KOPT-K1 (cell line): ENCODE data around the gene TNPO2.
"Not testable (repeated sequence)": the region's sequence is repeated elsewhere in the genome, so short reads cannot be mapped to it uniquely, and the experiment has no call there.

Experiments used
- H3K27ac ChIP-seq: fragments of 200-600 bp; sonication (generic); 2 replicates; pipeline ENCODE4 v1.5.1; 2016; ENCODE audit warnings: antibody characterized with exemption, mild to moderate bottlenecking, low read depth, low read length; ENCODE audit not compliant: poor library complexity, severe bottlenecking
- H3K36me3 ChIP-seq: fragments of 200-600 bp; sonication (generic); 2 replicates; pipeline ENCODE4 v1.5.1; 2017; ENCODE audit warnings: antibody characterized with exemption, mild to moderate bottlenecking, low read length, moderate library complexity; ENCODE audit not compliant: insufficient read depth
- H3K9me3 ChIP-seq: fragments of 200-600 bp; sonication (generic); 2 replicates; pipeline ENCODE4 v1.5.1; 2017; ENCODE audit warnings: antibody characterized with exemption, low read length, mild to moderate bottlenecking; ENCODE audit not compliant: insufficient read depth, poor library complexity, severe bottlenecking

The TNPO2 gene

DNA sequence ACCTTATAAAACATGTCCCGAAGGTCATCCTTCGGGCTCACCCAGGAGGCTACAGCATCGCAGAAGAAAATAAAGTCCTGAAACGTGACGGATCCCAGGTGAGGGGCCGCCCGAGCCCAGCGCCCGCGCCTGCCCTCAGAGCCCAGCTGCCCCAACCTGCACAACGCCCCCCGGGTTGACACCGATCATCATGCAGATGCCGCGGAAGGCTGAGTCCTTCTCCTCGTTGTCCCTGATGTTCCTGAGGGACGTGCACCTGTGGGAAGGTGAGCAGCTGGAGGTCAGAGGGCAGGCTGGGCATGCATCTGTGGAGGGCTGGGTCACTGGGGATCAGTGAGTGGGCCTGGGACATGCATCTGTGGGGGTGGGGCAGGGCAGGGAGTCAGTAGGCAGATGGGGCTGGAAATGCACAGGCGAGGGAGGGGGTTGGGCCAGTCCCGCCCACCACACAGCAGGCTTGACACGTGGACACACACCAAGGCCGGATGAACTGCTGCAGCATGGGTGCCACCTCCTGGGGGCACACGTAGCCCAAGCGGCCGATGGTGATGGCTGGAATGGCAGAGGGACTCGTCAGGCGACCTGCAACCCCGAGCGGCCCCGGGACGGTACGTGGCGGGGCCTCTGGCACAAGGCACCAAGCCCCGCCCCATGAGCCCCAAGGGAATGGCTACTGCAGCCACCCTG is 22.0 kb downstream of the TNPO2 start:
- H3K36me3 ChIP-seq: peaks cover 89% of the 10 kb centered on the region
- no peaks in the 10 kb centered on the region for H3K9me3 ChIP-seq
- H3K27ac ChIP-seq: no peak overlapping the region

DNA sequence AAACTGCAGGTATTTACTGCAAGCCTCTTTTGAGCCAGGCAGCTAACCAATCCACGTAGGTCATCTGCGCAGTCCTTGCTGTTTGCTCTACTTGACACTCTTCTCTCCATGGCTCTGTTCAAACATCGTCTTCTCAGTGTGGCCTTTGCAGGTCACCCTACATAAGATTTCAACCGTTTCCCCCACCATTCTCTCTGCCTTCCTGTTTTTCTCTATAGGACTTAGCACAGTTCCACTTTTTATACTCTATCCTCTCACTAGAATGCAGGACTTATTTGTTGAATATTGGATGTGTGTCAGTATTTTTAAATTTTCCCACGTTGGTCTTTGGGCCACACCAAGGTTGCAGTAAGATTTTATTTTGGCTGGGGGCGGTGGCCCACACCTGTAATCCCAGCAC is 25.6 kb downstream of the TNPO2 start:
- Histone ChIP-seq H3K9me3 (no peaks in the 10 kb centered on the region), H3K36me3 (peaks cover 53% of the 10 kb centered on the region), H3K27ac (no peak overlapping the region)

DNA sequence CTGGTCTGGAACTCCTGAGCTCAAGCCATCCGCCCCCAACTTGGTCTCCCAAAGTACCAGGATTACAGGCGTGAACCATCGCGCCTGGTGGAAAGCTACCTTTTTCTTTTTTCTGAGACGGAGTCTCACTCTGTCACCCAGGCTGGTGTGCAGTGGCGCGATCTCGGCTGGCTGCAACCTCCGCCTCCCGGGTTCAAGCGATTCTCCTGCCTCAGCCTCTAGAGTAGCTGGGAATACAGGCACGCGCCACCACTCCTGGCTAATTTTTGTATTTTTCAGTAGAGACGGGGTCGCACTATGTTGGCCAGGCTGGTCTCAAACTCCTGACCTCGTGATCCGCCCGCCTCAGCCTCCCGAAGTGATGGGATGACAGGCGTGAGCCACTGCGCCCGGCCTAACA is 26.3 kb downstream of the TNPO2 start:
- not testable (repeated sequence) for H3K9me3 ChIP-seq
- Histone ChIP-seq H3K27ac (peak overlapping the region; percentile 68), H3K36me3 (peaks cover 46% of the 10 kb centered on the region)

DNA sequence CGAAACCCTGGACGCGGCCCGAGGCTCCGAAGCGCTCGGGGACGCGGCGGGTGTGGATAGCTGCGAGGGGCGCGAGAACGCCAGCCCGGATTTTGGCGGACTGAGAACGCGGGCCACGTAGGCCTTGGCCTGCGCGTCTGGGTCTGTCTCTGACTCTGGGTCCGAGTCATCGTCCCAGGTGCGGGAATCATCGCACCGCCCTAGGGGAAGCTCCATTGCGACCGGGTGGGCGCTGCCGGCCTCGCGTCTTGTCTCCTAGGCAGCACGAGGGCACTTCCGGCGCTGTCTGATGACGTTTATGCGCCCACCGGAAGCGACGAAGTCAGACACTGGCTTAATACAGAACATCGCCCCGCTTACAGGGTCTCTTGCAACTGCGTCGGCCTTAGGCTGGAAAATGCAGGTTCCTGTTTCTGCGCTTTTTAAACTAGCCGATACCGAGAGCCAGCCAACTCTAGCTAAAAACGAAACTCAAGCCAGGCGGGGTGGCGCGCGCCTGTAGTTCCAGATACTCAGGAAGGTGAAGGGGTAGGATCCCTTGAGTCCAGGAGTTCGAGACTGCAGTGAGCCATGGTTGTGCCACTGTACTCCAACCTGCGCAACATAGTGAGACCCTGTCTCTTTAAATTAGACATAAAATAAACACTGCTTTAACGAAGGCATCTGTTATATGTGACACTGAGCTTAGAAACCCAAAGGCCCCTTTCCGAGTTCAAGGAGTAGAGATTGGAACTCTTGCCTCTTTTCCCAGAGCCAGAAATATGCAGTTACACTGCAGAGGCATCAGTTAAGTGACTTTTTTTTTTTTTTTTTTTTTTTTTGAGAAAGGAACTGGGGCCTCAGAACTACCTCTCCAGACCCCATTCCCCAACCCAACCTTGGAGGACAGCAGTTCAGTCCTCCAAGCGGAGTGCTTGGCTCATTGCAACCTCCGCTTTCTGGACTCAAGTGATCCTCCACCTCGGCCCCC is 27.1 kb downstream of the TNPO2 start, which contains the start of gene FBXW9:
TSS of gene FBXW9 (minus strand) at position 266 of the 970 bp plus-strand sequence. CDS start at position 216, 50 bp downstream.
- H3K27ac ChIP-seq: peak within 1 kb of the TSS; percentile 68
- H3K9me3 ChIP-seq: no peaks in the 10 kb centered on the region

DNA sequence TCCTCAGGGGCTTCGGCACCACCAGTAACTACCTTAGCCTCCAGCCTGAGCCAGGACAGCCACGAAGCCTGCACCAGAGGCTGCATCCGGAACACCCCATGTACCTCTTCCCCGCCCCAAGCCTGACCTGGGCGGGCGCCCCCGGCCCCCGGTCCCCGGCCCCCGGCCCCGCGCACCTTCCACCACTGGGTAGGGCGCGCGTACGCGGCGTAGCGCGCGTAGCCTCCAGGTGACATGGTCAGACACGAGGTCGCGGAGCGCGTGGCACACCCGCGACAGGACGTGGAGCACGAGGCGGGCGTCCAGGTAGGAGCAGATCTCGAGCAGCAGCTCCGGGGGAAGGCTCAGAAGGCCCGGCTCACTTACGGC is 27.8 kb downstream of the TNPO2 start:
- peak overlapping the region; percentile 68 for H3K27ac ChIP-seq
- no peaks in the 10 kb centered on the region for H3K9me3 ChIP-seq
- peaks cover 31% of the 10 kb centered on the region for H3K36me3 ChIP-seq

More for the DNA sequence above, 27.1 kb downstream of the TNPO2 start, which contains the start of gene FBXW9:
- peaks cover 38% of the 10 kb centered on the region for H3K36me3 ChIP-seq

DNA sequence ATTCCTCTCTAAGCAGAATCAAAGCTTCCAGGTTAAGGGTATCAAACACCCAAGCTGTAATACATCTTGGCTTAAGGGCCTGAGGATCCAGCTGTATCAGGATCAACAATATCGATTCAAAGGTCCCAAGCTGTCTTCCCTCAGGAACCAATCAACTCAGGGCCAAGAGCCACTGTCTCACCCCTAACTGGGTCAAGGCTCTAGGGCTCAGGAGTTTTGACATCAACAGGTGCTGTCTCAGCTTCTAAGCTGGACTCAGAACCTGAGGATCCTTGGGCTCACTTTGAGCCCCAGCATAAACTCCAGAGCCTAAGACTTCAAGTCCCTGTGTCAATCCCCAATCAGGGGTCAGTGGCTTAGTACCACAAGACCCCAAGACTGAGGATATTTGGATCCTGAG is 28.2 kb downstream of the TNPO2 start:
- Histone ChIP-seq H3K36me3 (peaks cover 27% of the 10 kb centered on the region), H3K27ac (no peak overlapping the region), H3K9me3 (no peaks in the 10 kb centered on the region)

DNA sequence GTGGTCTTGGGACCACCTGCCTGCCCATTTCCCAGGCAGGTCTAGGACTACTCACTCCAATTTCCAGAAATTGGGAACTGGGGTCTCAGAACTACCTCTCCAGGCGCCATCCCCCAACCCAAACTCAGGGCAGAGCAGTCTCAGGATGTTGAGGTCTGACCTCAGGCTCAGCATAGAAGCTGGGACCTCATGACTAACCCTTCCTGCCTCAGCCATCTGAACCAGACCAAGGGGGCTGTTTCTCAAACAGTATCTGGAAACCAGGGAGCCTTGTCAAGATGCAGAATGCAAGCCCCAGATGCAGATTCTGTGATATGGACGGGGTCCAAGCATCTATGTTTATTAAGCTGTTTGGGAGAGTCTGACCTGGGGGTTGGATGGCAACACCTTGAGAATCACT is 28.6 kb downstream of the TNPO2 start:
- H3K27ac ChIP-seq: no peak overlapping the region
- H3K9me3 ChIP-seq: no peaks in the 10 kb centered on the region
- peaks cover 23% of the 10 kb centered on the region for H3K36me3 ChIP-seq

DNA sequence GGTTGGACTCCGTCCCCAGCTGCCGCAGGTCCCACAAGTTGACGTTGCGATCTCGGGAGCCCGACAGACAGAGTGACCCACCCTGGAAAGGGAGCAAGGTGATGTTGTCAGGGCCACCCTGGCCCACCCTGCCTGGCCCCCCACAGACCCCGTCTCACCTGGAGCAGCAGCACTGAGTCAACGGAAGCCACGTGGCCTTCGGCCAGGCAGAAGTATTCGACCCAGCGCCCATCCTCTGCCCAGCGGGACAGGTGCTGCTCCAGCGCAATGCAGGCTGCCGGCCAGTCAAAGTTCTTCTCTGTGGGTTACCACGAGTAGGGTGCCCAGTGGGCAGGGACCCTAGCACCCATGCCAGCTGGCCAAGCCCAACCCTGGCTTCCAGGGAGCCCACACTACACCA is 29.1 kb downstream of the TNPO2 start:
- no peaks in the 10 kb centered on the region for H3K9me3 ChIP-seq
- no peak overlapping the region for H3K27ac ChIP-seq
- H3K36me3 ChIP-seq: peaks cover 19% of the 10 kb centered on the region

DNA sequence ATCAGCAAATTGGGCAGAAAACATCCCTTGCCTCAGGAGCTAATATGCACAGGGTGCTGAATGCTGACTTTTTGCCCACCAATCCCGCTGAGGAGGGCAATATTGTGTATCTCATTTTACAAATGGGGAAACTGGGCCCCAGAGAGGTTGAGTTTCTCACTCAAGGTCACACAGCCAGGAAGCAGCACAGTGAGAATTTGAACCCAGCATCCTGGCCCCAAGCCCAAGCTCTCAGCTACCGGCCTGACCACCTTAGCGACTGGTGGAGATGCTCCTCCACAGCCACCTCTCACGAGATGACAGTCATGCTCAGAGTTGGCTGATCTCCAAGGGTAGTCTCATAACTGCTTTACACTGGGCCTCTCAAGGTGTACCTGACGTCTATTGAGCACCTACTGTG is 30.8 kb downstream of the TNPO2 start:
- no peak overlapping the region for H3K27ac ChIP-seq
- H3K9me3 ChIP-seq: no peaks in the 10 kb centered on the region
- peaks cover 7% of the 10 kb centered on the region for H3K36me3 ChIP-seq

DNA sequence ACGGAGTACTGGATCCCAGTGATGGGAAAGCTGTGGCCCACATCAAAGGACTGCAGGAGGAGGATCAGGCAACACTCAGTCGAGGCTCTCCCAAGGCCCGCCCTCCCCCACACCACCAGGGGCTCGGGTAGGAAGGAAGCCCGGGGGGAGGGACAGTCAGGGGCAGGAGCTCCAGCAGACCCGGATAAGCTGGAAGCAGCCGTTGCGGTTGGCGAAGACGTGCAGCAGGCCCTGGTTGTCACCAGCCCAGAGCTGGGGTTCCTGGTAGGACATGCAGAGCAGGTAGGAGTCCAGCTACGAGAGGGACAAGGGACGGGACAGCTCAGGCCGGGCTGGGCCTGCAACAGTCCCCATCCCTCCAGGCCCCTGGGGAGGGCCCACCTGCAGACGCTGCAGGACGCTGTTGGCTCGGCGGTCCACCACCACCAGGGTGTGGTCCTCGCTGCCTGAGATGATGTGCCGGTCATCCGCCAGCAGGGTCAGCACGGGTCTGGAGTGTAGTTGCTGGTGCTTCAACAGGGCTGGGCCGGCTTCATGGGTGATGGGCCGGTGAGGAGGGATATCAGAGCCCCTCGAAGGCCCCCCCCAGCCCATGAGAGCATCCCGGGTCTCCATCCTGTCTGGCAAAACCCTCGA is 34.0 kb downstream of the TNPO2 start:
- Histone ChIP-seq H3K9me3 (no peaks in the 10 kb centered on the region), H3K36me3 (peaks cover 4% of the 10 kb centered on the region; the same call in 1 of the 2 replicates), H3K27ac (no peak overlapping the region)

DNA sequence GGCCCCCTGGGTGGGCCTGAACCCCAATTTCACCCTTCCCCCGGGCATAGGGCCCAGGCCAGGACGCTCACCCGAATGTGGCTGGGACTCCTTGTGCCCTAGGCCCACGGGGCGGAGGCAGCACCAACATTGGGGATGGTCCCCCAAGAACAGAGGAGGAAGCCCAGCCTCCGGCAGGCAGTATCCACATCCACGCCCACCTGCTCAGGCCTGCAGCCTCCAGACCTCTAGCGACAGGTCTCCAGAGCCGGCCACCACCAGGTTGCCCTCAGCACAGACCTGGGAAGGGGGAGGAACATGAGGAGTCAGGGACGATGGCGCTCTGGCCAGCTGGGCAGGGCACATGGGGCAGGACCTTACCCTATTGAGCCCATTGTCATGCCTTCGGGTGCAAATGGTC is 34.7 kb downstream of the TNPO2 start:
- H3K36me3 ChIP-seq: peaks cover 4% of the 10 kb centered on the region; the same call in 1 of the 2 replicates
- no peak overlapping the region for H3K27ac ChIP-seq
- H3K9me3 ChIP-seq: no peaks in the 10 kb centered on the region

DNA sequence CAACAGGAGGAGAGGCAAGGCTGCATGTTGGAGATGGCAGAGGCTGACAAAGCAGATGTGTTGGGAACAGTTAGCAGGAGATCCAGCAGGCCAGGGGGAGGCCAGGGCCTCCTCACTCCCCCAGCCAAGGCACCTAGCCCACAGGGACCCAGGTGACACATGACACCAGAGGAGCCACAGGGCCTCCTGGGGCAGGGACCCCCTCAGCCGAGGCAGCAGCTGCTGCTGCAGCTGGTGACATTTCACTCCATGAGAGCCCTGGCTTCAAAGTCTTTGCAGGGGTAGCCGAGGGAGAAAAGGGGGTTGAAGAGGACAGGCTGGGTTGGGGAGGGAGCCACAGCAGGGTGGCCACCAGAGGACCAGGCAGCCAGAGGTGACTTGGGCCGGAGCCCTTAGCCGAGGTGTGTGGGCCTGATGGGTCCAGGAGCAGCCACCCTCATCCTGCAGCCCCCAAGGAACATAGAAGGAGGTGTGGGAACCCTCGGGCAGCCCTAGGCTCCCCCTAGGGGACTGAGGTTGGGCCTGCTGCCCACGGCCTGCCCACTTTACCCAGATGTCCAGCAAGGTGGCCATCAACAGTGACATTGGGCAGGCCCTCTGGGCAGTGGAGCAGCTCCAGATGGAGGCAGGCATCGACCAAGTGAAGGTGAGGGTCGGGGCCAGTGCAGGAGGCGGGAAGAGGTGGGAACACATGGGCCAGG is 36.1 kb downstream of the TNPO2 start, which contains the start of gene GNG14:
TSS of gene GNG14 (plus strand) at position 503 of the 701 bp plus-strand sequence. CDS start at position 554, 51 bp downstream.
- Histone ChIP-seq H3K27ac (no peak within 1 kb of the TSS), H3K9me3 (no peaks in the 10 kb centered on the region)

DNA sequence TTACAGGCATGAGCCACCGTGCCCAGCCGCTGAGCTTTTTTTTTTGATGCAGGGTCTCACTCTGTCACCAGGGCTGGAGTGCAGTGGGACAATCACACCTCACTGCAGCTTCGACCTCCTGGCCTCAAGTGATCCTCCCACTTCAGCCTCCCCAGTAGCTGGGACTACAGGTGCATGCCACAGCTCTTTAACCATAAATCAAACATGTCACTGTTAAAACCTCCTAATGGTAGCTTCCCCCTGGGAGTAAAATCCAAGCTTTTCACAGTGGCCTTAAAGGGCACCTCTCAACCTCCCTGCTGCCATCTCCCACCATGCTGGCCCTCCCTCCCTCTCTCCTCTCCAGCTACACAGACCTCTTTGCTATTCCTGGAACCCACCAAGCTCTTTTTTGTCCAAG is 37.9 kb downstream of the TNPO2 start:
- Histone ChIP-seq H3K27ac (no peak overlapping the region), H3K36me3 (peaks cover 4% of the 10 kb centered on the region; the same call in 1 of the 2 replicates), H3K9me3 (no peaks in the 10 kb centered on the region)

More for the DNA sequence above, 36.1 kb downstream of the TNPO2 start, which contains the start of gene GNG14:
- H3K36me3 ChIP-seq: peaks cover 4% of the 10 kb centered on the region; the same call in 1 of the 2 replicates
